GM12875 (cell line): ENCODE data around the gene AKAP12.

Experiments used
- H3K4me3 ChIP-seq: one replicate; pipeline ENCODE4 v1.5.1; 2011; ENCODE audit warnings: low read depth, low read length, control low read depth
- TF ChIP-seq, protein P1 (sequence below): IDR thresholded peaks from 2 replicates; pipeline ENCODE4 v1.5.1; 2011; ENCODE audit warnings: low read depth, mild to moderate bottlenecking, control low read depth, inconsistent platforms, low read length, moderate library complexity, borderline replicate concordance; ENCODE audit not compliant: insufficient read depth

Gene AKAP12

DNA sequence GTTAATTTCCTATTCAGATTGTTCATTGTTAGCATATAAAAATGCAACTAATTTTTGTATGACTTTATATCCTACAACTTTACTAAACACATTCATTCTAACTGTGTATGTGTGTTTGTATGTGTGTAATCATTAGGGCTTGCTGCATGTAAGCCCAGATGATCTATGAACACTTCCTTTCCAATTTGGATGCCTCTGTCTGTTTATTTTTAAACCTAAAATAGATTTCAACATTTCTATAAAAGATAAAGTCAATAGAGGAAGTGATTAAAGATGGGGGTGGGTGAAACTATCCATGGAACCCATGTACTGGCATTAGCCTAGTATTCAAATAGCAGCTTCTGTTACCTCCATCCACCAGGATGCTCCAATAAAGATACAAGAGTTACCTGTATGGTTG, 15.7 kb upstream of the AKAP12 start:
- TF ChIP-seq, protein P1, sequence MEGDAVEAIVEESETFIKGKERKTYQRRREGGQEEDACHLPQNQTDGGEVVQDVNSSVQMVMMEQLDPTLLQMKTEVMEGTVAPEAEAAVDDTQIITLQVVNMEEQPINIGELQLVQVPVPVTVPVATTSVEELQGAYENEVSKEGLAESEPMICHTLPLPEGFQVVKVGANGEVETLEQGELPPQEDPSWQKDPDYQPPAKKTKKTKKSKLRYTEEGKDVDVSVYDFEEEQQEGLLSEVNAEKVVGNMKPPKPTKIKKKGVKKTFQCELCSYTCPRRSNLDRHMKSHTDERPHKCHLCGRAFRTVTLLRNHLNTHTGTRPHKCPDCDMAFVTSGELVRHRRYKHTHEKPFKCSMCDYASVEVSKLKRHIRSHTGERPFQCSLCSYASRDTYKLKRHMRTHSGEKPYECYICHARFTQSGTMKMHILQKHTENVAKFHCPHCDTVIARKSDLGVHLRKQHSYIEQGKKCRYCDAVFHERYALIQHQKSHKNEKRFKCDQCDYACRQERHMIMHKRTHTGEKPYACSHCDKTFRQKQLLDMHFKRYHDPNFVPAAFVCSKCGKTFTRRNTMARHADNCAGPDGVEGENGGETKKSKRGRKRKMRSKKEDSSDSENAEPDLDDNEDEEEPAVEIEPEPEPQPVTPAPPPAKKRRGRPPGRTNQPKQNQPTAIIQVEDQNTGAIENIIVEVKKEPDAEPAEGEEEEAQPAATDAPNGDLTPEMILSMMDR, result no peak
- no peak overlapping the region for H3K4me3 ChIP-seq

DNA sequence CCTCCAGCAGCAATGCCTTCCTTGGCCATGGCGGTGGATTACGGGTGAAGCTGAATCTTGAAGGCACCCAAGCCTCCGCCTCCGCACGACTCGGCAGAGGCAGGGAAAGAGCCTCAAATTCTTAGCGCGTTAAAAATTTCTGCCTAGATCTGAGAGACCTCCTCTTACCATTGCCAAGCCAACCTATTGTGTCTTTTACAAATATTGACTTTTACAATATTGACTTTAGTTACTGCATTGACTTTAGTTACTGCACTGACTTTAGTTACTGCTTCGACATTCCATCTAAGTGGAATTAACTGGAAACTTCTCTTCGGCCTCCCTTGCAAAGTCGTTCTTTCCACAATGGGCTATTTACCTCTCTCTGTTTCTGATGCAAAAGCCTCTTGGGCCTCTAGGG, 13.8 kb upstream of the AKAP12 start:
- TF ChIP-seq, protein P1, result no peak
- no peak overlapping the region for H3K4me3 ChIP-seq

DNA sequence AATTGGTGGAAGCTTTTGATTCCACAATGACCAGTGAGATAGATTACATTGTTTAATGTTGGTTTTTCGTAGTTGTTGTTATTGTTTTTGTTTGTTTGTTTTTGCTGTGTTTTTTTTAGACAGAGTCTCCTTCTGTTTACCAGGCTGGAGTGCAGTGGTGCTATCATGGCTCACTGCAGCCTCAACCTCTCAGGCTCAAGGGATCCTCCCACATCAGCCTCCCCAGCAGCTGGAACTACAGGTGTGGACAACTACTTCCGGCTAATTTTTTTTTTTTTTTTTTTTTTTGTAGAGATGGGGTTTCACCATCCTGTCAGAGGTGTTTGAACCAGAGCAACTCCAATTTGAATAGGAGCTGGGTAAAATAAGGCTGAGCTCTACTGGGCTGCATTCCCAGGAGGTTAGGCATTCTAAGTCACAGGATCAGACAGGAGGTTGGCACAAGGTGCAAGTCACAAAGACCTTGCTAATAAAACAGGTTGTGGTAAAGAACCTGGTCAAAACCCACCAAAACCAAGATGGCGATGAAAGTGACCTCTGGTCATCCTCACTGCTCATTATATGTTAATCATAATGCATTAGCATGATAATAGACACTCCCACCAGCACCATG, 10.9 kb upstream of the AKAP12 start:
- TF ChIP-seq, protein P1, result no peak
- no peak overlapping the region for H3K4me3 ChIP-seq

DNA sequence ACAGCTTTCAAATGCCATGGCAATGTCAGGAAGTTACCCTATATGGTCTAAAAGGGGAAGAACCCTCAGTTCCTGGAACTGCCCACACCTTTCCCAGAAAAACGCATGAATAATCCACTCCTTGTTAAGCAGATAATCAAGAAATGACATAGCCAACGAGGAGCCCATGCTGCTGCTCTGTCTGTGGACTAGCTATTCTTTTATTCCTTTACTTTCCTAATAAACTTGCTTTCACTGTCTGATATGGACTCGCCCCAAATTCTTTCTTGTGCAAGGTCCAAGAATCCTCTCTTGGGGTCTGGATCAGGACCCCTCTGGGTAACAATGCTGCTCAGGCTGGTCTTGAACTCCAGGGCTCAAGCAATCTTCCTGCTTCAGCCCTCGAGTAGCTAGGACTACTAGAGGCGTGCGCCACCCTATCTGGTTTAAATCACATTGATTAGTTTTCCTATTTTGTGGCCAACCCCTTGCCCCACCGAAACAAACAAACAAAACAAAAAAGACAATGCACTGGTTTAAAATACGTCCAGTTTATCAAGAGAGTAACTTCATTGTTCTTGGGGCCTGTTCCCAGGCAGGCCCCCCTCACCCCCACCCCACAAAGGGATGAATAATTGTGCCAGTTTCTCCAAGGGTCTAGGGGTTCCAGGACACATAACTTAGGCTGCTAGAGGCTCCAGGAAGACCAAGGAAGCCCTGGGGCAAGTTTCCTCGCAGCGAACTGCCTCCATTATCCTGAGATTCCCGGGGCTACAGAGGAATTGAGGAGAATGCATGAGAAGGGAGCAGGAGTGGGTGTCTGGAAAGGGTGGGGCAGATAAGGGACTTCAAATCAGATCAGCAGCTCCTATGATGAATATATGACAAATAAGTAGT, 10.1 kb upstream of the AKAP12 start:
- H3K4me3 ChIP-seq, result no peak overlapping the region
- TF ChIP-seq, protein P1, result no peak

DNA sequence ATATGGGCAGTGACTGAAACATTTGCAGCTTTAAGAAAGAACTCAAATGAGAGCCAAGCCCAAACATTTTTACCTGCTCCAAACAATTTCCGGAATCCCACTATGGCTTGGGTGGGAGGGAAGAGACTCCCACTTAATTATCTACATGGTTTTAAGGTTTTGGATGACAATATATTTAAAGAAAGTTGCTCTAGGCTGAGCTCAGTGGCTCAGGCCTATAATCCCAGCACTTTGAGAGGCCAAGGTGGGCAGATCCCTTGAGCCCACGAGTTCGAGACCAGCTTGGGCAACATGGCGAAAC, 9.5 kb upstream of the AKAP12 start:
- no peak overlapping the region for H3K4me3 ChIP-seq
- TF ChIP-seq, protein P1, result no peak

DNA sequence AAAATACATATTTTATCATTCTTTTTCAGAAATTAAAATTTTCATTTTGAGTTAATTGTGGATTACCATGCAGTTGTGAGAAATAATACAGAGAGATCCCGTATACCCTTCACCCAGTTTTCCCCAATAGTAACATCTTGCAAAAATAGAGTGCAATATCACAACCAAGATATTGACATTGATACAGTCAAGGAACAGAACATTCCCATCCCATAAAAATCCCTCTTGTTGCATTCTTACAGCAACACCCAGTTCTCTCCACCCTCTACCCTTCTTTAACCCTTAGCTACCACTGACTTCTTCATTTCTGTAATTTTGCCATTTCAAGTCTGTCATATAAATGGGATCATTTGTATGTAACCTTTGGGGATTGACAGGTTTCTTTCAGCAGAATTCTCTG, 6.9 kb upstream of the AKAP12 start:
- TF ChIP-seq, protein P1, result no peak
- H3K4me3 ChIP-seq, result no peak overlapping the region

DNA sequence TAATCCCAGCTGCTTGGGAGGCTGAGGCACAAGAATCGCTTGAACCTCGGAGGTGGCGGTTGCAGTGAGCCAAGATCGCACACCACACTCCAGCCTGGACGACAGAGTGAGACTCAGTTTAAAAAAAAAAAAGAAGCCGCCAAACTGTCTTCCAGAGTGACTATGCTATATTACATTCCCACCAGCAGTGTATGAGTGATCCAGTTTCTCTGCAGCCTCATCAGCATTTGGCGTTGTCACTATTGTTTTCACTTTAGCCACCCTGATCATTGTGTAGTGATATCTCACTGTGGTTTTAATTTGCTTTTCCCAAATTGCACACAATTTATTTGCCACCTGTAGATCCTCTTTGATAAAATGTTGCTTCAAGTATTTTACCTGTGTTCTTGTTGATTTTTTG, 6.0 kb upstream of the AKAP12 start:
- TF ChIP-seq, protein P1, result no peak
- no peak overlapping the region for H3K4me3 ChIP-seq
